RPMI7951 (cell line): ENCODE data around the gene RRAD. TPM values are rescaled to one million over a fixed set of nuclear protein-coding genes. Genes with fewer than 3 reads are reported as not detected.
A peak's percentile ranks its signal among the peaks of the same experiment; 100 is the strongest.
"Not testable (repeated sequence)": the region's sequence is repeated elsewhere in the genome, so short reads cannot be mapped to it uniquely, and the experiment has no call there.

Experiments used
- DNase-seq: peaks from one replicate; pipeline ENCODE4 v3.0.0-alpha.2; 2012; ENCODE audit warnings: low read depth
- total RNA-seq: library from RNA; depleted of rRNA; stranded (reverse); fragments of >200 nt; shearing (Covaris generic); gene quantifications from 2 replicates; pipeline ENCODE4 v1.2.3, GENCODE V29; 2014

The RRAD gene
- total RNA-seq, 1 experiment from 2014 or later, result 3.4 TPM

GRCh38 chr16:66950971-66951790, 25.8 kb upstream of the RRAD start:
- peak; percentile 15 for DNase-seq

GRCh38 chr16:66950437-66950836, 25.1 kb upstream of the RRAD start:
- no peak for DNase-seq

GRCh38 chr16:66949472-66949871, 24.1 kb upstream of the RRAD start:
- DNase-seq, result no peak

- DNase-seq, result no peak
Measured at GRCh38 chr16:66948837-66949225, 23.5 kb upstream of the RRAD start.

GRCh38 chr16:66948134-66948836, 22.9 kb upstream of the RRAD start:
- no peak for DNase-seq

- peak; percentile 83 for DNase-seq
Measured at GRCh38 chr16:66947302-66948065, 22.1 kb upstream of the RRAD start.

GRCh38 chr16:66946974-66947301, 21.6 kb upstream of the RRAD start:
- DNase-seq, result no peak

GRCh38 chr16:66946541-66946940, 21.2 kb upstream of the RRAD start:
- no peak for DNase-seq

GRCh38 chr16:66945939-66946338, 20.6 kb upstream of the RRAD start:
- DNase-seq, result no peak

- not testable (repeated sequence) for DNase-seq
Measured at GRCh38 chr16:66944971-66945370, 19.6 kb upstream of the RRAD start.

- DNase-seq, result no peak
Measured at GRCh38 chr16:66944054-66944441, 18.7 kb upstream of the RRAD start.

- DNase-seq, result no peak
Measured at GRCh38 chr16:66943426-66944053, 18.2 kb upstream of the RRAD start.

GRCh38 chr16:66942981-66943380, 17.6 kb upstream of the RRAD start:
- DNase-seq, result no peak

GRCh38 chr16:66940236-66940635, 14.9 kb upstream of the RRAD start:
- no peak for DNase-seq

GRCh38 chr16:66939366-66939765, 14.0 kb upstream of the RRAD start:
- no peak for DNase-seq

- DNase-seq, result no peak
Measured at GRCh38 chr16:66937725-66938337, 12.5 kb upstream of the RRAD start.

- DNase-seq, result no peak
Measured at GRCh38 chr16:66936889-66937554, 11.7 kb upstream of the RRAD start.

- no peak for DNase-seq
Measured at GRCh38 chr16:66936462-66936861, 11.1 kb upstream of the RRAD start.

GRCh38 chr16:66935314-66936011, 10.1 kb upstream of the RRAD start, which contains the start of gene CES2:
Gene CES2, plus strand, starts transcription at chr16:66935516. Its CDS starts 120 bp downstream, at chr16:66935636.
- peak; percentile 50 for DNase-seq

GRCh38 chr16:66934839-66935313, 9.5 kb upstream of the RRAD start:
- peak; percentile 21 for DNase-seq
